22Rv1 (cell line): ENCODE measurements around the gene GSTCD.
"Not testable (repeated sequence)": the region's sequence is repeated elsewhere in the genome, so short reads cannot be mapped to it uniquely, and the experiment has no call there.

Source experiments
- H3K27ac ChIP-seq: fragments of 450-650 bp; 2 replicates; pipeline ENCODE4 v1.5.1; 2017
- CTCF ChIP-seq: fragments of 450-650 bp; IDR thresholded peaks from 2 replicates; pipeline ENCODE4 v1.5.1; 2017; ENCODE audit warnings: mild to moderate bottlenecking
- ZFX ChIP-seq: fragments of 450-650 bp; IDR thresholded peaks from 2 replicates; pipeline ENCODE4 v1.6.1; 2017; ENCODE audit warnings: antibody characterized with exemption, borderline replicate concordance

GSTCD gene

GRCh38 chr4:105836537-105836936 is 128.0 kb downstream of the GSTCD start:
- H3K27ac ChIP-seq = no peak overlapping the region
- no peak for TF ChIP-seq ZFX
- TF ChIP-seq CTCF = no peak

- H3K27ac ChIP-seq = no peak overlapping the region
- TF ChIP-seq ZFX = no peak
- no peak for TF ChIP-seq CTCF
These were observed 128.5 kb downstream of the GSTCD start for GRCh38 chr4:105837037-105837436.

DNA sequence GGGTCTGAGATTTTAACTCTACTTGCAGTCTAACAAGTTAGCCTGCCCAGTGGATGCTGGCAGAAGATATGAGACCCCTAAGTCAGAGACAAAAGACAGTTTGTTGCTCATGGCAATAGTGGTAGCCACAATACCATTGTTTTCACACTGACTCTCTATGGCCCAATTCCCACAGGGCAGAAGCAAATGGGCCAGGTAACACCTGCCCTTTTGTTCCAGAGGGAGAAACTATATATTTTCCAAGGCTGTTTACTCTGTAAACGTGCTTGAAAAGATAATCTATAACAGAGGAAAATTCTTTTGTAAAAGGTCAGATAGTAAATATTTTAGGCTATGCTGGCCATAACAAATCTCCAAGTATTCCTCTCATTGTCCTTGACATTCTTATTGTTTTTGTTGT is 129.5 kb downstream of the GSTCD start:
- TF ChIP-seq CTCF = no peak
- TF ChIP-seq ZFX = no peak
- no peak overlapping the region for H3K27ac ChIP-seq

GRCh38 chr4:105840426-105841174 is 132.0 kb downstream of the GSTCD start:
- H3K27ac ChIP-seq = no peak overlapping the region
- TF ChIP-seq CTCF (no peak), ZFX (no peak)

- TF ChIP-seq CTCF (no peak), ZFX (no peak)
- peak overlapping the region; percentile 4; the same call in 1 of the 2 replicates for H3K27ac ChIP-seq
These were observed 135.4 kb downstream of the GSTCD start for GRCh38 chr4:105843941-105844340.

- TF ChIP-seq ZFX (no peak), CTCF (no peak)
These were observed 137.0 kb downstream of the GSTCD start for GRCh38 chr4:105845559-105845958.

GRCh38 chr4:105848359-105848758 is 139.8 kb downstream of the GSTCD start:
- H3K27ac ChIP-seq = not testable (repeated sequence)

More at GRCh38 chr4:105845559-105845958, 137.0 kb downstream of the GSTCD start:
- H3K27ac ChIP-seq = no peak overlapping the region

DNA sequence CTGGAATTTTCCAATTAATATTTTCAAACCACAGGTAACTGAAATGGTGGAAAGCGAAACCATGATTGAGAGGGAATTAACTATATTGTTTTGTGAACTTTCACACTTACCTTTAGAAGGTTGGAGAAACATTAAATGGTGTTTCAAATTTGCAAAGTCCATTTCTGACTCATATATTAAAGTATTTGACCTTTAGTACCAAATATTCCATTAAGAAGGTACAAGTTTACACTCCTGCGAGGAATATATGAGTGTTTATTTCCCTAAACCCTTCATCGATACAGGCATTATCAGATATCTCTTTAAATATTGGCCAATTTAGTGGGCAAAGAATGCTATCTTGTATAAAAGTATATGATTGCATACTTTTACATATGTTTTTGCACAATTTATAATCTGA is 142.6 kb downstream of the GSTCD start:
- TF ChIP-seq ZFX = no peak
- TF ChIP-seq CTCF = no peak
- H3K27ac ChIP-seq = no peak overlapping the region

DNA sequence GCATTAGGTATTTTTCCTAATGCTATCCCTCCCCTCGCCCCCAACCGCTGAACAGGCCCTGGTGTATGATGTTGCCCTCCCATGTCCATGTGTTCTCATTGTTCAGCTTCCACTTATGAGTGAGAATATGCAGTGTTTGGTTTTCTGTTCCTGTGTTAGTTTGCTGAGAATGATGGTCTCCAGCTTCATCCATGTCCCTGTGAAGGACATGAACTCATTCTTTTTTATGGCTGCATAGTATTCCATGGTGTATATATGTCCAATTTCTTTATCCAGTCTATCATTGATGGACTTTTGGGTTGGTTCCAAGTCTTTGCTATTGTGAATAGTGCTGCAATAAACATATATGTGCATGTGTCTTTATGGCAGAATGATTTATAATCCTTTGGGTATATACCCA is 143.6 kb downstream of the GSTCD start:
- H3K27ac ChIP-seq = not testable (repeated sequence)
